Posterior cingulate gyrus (tissue), 11 donors: ENCODE measurements around the gene CENPF.
"Not testable (repeated sequence)": the region's sequence is repeated elsewhere in the genome, so short reads cannot be mapped to it uniquely, and the experiment has no call there.

Experiments
- DNase-seq, 10 donors: peaks; one replicate each; pipeline versions ENCODE4 v3.0.0 to v3.0.0-alpha.2; 2020 to 2021; ENCODE audit warnings: mixed read lengths in 3 of 10
- intact Hi-C: fragments of 100-400 bp; cut with DNase I; formaldehyde crosslinking; loops from one replicate; pipeline ENCODE4 v1.15.1; 2023

Gene CENPF

GRCh38 chr1:214583824-214584554 lies 19.0 kb upstream of the CENPF start:
- intact Hi-C loops = no loop called here
- no peak for DNase-seq

GRCh38 chr1:214584805-214585766 lies 17.9 kb upstream of the CENPF start:
- intact Hi-C loops = no loop called here
- no peak for DNase-seq

GRCh38 chr1:214586621-214587020 lies 16.4 kb upstream of the CENPF start:
- no peak for DNase-seq
- intact Hi-C loops = loop anchor here (2.0 kb wide), 1 partner anchor 254 kb away; no protein-coding TSS in a partner anchor

- intact Hi-C loops = loop anchor here (2.0 kb wide), 1 partner anchor 254 kb away; no protein-coding TSS in a partner anchor
- no peak for DNase-seq
Measured at GRCh38 chr1:214587165-214587564, 15.8 kb upstream of the CENPF start.

- DNase-seq = no peak
- intact Hi-C loops = no loop called here
Measured at GRCh38 chr1:214588963-214589597, 13.9 kb upstream of the CENPF start.

DNA sequence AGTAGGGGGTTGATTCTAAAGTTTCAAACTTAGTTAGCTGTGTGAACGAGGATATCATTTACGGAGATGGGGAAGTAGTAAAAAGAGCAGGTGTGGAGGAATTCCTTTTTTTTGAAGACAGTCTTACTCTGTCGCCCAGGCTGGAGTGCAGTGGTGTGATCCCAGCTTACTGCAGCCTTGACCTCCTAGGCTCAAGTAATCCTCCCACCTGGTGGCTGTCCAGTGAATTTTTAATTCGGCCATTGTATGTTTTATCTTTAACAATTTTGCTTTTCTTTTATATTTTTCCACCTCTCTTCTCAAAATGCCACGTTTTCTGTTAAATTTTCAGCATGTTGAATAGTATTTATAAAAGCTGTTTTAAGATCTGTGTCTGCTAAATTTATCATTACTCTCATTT lies 12.3 kb upstream of the CENPF start:
- no peak for DNase-seq
- intact Hi-C loops = no loop called here

- intact Hi-C loops, DNase-seq: not testable (repeated sequence)
Measured at GRCh38 chr1:214591918-214592317, 11.1 kb upstream of the CENPF start.

GRCh38 chr1:214593158-214593557 lies 9.8 kb upstream of the CENPF start:
- DNase-seq = no peak
- intact Hi-C loops = no loop called here

DNA sequence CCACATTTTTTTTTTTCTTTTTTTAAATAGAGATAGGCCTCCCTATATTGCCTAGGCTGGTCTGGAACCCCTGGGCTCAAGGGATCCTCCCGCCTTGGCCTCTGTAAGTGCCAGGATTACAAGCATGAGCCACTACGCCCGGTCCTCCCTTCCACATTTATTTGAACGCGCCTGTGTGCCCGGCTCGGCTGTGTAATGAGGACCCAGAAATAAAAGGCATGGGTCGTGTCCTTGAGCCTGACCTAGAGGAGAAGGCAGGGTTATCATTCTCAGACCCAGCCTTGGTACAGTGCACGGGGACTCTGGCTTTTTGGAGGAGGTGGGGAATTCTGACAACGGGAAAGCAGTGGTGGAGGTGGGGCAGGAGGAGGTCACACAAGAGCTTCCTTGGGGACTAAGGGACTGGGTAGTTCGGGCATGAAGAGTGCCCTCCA lies 841 bp downstream of the CENPF start:
- intact Hi-C loops = no loop called here
- DNase-seq = peak in 1 of 10 donors; percentile 61

GRCh38 chr1:214604523-214604922 lies 1.5 kb downstream of the CENPF start:
- intact Hi-C loops = no loop called here
- DNase-seq = no peak

GRCh38 chr1:214605484-214605883 lies 2.5 kb downstream of the CENPF start:
- intact Hi-C loops, DNase-seq: not testable (repeated sequence)

DNA sequence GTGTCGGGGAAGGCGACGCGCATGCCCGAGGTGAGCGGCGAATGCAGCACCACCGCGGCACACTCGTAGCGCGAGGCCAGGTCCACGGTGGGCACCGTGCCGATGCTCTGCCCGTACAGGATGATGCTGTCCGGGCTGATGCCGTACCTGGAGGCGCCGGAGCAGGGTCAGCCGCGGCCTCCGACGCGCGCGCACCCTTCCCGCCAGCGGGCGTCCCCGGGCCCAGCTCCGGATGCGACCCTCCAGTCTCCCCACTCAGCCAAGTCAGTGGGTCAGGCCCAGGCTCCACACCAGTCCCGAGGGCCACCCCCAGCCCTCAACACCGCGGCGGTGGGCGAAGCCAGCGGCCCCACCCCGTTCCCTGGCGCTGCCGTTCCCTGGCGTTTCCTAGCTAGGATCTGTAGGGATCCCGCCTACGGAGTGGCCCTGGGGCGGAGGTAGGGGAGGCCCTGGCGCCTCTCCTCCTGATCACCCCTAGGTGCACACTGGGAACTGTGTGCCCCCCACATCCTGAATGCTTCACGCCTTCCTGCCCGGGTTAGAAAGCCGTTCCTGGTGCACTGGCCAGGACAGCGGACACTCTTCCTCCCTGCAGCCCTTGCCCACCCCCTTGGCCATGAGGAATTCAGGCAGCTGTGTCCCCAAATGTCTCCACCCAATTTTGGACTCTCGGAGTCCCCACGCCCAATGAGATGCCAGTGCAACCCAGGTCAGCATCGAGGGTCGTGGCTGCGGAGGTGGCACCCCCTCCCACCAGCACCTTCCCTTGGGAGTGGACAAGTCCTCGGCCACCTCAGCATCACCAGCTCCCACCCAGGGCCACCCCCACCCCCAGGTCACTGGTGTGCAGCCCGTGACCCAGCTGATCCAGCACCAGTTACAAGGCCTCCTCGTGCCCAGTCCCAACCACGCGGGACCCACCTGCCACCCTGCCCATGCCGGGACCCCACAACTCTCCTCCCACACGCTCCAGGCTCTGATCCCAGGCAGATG lies 3.2 kb downstream of the CENPF start:
- intact Hi-C loops = not testable (repeated sequence)
- peak in 1 of 10 donors; percentile 81 for DNase-seq

- intact Hi-C loops = not testable (repeated sequence)
- DNase-seq = peak in 1 of 10 donors; percentile 72
Measured at GRCh38 chr1:214607492-214608215, 4.7 kb downstream of the CENPF start.

DNA sequence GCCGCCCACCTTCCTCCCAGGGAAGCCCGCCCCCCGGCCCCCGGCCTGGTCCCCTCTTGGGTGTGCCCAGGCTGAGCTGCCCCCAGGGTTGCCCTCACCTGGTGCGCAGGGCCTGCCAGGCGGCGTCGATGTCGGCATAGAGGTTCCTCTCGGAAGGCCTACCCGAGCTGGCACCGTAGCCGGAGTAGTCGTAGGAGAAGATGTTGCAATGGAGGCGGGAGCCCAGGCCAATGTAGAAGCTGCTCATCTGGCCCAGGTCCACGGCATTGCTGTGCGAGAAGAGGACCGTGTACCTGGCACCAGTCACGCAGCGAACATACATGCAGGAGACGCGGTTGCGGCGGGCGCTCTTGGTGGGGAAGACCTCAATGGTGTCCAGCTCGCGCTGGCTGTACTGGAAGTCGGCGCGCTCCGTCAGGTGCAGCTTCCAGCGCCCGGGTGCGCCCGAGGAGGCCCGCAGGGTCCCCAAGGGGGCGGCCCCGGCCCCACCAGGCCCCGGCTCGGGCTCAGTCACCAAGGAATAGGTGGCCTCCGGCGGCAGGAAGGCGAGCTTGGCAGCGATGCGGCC lies 5.3 kb downstream of the CENPF start:
- peak in 3 of 10 donors; percentile 59 to 86 (median 71) for DNase-seq
- intact Hi-C loops = not testable (repeated sequence)

- DNase-seq = peak in 1 of 10 donors; percentile 80
- intact Hi-C loops = not testable (repeated sequence)
Measured at GRCh38 chr1:214608817-214609216, 5.8 kb downstream of the CENPF start.

DNA sequence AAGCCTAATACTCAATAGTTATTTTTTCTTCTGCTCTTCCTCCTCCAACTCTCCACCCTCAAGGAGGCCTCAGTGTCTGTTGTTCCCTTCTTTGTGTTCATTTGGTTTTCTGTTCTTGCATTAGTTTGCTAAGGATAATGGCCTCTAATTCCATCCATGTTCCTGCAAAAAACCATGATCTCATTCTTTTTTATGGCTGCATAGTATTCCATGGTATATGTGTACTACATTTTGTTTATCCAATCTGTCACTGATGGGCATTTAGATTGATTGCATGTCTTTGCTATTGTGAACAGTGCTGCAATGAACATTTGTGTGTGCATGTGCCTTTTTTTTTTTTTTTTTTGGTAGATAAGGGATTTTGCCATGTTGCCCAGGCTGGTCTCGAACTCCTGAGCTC lies 6.7 kb downstream of the CENPF start:
- DNase-seq = no peak
- intact Hi-C loops = no loop called here

DNA sequence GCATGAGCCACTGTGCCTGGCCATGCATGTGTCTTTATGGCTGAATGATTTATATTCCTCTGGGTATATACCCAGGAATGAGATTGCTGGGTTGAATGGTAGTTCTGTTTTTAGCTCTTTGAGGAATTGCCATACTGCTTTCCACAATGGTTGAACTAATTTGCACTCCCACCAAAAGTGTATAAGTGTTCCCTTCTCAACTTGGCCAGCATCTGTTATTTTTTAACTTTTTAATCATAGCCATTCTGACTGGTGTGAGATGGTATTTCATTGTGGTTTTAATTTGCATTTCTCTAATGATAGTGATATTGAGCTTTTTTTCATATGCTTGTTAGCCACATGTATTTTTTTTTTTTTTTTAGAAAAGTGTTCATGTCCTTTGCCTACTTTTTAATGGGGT lies 7.1 kb downstream of the CENPF start:
- intact Hi-C loops, DNase-seq: not testable (repeated sequence)

- no peak for DNase-seq
- intact Hi-C loops = no loop called here
Measured at GRCh38 chr1:214615109-214615508, 12.1 kb downstream of the CENPF start.

DNA sequence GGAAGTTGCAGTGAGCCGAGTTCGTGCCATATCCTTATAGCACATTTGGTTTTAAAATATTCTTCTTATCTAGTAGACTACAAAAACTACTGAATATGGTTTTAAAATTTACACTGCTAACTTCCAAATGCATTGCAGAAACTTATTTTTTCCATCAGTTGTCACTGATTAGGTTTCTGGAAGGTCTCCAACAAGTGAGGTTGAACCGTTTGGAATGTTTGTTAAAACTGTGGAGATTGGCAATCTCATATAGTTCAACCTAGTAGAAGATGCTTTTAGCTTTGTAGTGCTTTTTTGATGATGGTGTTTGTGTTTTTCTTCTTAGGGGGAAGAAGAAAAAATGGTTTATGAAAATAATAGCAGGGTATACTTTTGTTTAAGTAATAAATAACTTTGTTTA lies 12.9 kb downstream of the CENPF start:
- DNase-seq = no peak
- intact Hi-C loops = no loop called here
